HEK293 (cell line): ENCODE results near the gene KRTAP2-3.
"Not testable (repeated sequence)": the region's sequence is repeated elsewhere in the genome, so short reads cannot be mapped to it uniquely, and the experiment has no call there.

Source experiments
- CTCF ChIA-PET: fragments of 350-600 bp; formaldehyde crosslinking; extraction: SDS; loops from one replicate; lab custom pipeline; 2021; ENCODE audit warnings: antibody characterized with exemption; lab: Yijun Ruan, JAX
- POLR2A ChIA-PET: fragments of 300-600 bp; formaldehyde crosslinking; extraction: SDS; loops from one replicate; lab custom pipeline; 2020; ENCODE audit warnings: antibody characterized with exemption, inconsistent platforms; lab: Yijun Ruan, JAX
- H3K27ac ChIP-seq: fragments of 200-500 bp; sonication (Bioruptor generic); 2 replicates; pipeline ENCODE4 v1.5.1; 2014; ENCODE audit warnings: low read depth, low read length, control low read depth, inconsistent platforms; ENCODE audit errors: extremely low read depth
- H3K36me3 ChIP-seq, 2 experiments: fragments of 200-500 bp in 1 of 2; sonication (Bioruptor generic) in 1 of 2; 1 replicate in 1 of 2; 2 replicates in 1 of 2; pipeline ENCODE4 v1.5.1; 2014 to 2017; ENCODE audit warnings: inconsistent platforms in 2 of 2, low read length in 2 of 2; ENCODE audit not compliant: control insufficient read depth in 2 of 2, insufficient read depth in 1 of 2
- H3K4me1 ChIP-seq: fragments of 200-500 bp; sonication (Bioruptor generic); 2 replicates; pipeline ENCODE4 v1.5.1; 2014; ENCODE audit warnings: mild to moderate bottlenecking, low read length, inconsistent platforms; ENCODE audit not compliant: control insufficient read depth, insufficient read depth
- H3K4me3 ChIP-seq: 2 replicates; pipeline ENCODE4 v1.5.1; 2011; ENCODE audit warnings: low read depth, mild to moderate bottlenecking, control low read depth, low read length, moderate library complexity
- H3K9me3 ChIP-seq: fragments of 200-500 bp; sonication (Bioruptor generic); 2 replicates; pipeline ENCODE4 v1.5.1; 2014; ENCODE audit warnings: low read depth, low read length, inconsistent platforms; ENCODE audit not compliant: control insufficient read depth, insufficient read depth
- PRDM1 ChIP-seq: fragments of 450-650 bp; formaldehyde crosslinking; IDR thresholded peaks from 2 replicates; pipeline ENCODE4; 2016; ENCODE audit warnings: missing biosample characterization, missing genetic modification characterization
- ZBTB17 ChIP-seq: fragments of 450-650 bp; formaldehyde crosslinking; IDR thresholded peaks from 2 replicates; pipeline ENCODE4 v1.5.1; 2016; ENCODE audit warnings: missing biosample characterization, missing genetic modification characterization
- ZNF211 ChIP-seq: fragments of 450-650 bp; formaldehyde crosslinking; IDR thresholded peaks from 2 replicates; pipeline ENCODE4 v1.5.1; 2016; ENCODE audit warnings: low read depth, missing biosample characterization, missing genetic modification characterization
- ZNF292 ChIP-seq: fragments of 450-650 bp; formaldehyde crosslinking; IDR thresholded peaks from 2 replicates; pipeline ENCODE4 v1.5.1; 2016; ENCODE audit warnings: low read depth, missing biosample characterization, missing genetic modification characterization, borderline replicate concordance
- ZNF311 ChIP-seq: fragments of 450-650 bp; formaldehyde crosslinking; IDR thresholded peaks from 2 replicates; pipeline ENCODE4 v1.5.1; 2017; ENCODE audit warnings: missing biosample characterization, missing genetic modification characterization, borderline replicate concordance
- ZNF324 ChIP-seq: fragments of 450-650 bp; formaldehyde crosslinking; IDR thresholded peaks from 2 replicates; pipeline ENCODE4 v1.5.1; 2016; ENCODE audit warnings: missing biosample characterization, missing genetic modification characterization
- ZNF623 ChIP-seq: fragments of 450-650 bp; formaldehyde crosslinking; IDR thresholded peaks from 2 replicates; pipeline ENCODE4 v1.5.1; 2016; ENCODE audit warnings: missing biosample characterization, missing genetic modification characterization
- ZNF670 ChIP-seq: fragments of 450-650 bp; formaldehyde crosslinking; IDR thresholded peaks from 2 replicates; pipeline ENCODE4 v1.5.1; 2016; ENCODE audit warnings: missing biosample characterization, missing genetic modification characterization, low read depth
- ZNF747 ChIP-seq: fragments of 450-650 bp; formaldehyde crosslinking; IDR thresholded peaks from 2 replicates; pipeline ENCODE4 v1.5.1; 2016; ENCODE audit warnings: missing biosample characterization, missing genetic modification characterization
- TF ChIP-seq, protein P1 (sequence below): fragments of 450-650 bp; formaldehyde crosslinking; optimal IDR thresholded peaks from 2 replicates; pipeline ENCODE3; 2016; ENCODE audit warnings: missing biosample characterization, mild to moderate bottlenecking, missing genetic modification characterization
- TF ChIP-seq, protein P2 (sequence below): fragments of 450-650 bp; formaldehyde crosslinking; IDR thresholded peaks from 2 replicates; pipeline ENCODE4 v1.5.1; 2016; ENCODE audit warnings: missing biosample characterization, missing genetic modification characterization
- TF ChIP-seq, protein P3 (sequence below): fragments of 450-650 bp; formaldehyde crosslinking; IDR thresholded peaks from 2 replicates; pipeline ENCODE4 v1.5.1; 2017; ENCODE audit warnings: missing biosample characterization, missing genetic modification characterization

Gene KRTAP2-3

DNA sequence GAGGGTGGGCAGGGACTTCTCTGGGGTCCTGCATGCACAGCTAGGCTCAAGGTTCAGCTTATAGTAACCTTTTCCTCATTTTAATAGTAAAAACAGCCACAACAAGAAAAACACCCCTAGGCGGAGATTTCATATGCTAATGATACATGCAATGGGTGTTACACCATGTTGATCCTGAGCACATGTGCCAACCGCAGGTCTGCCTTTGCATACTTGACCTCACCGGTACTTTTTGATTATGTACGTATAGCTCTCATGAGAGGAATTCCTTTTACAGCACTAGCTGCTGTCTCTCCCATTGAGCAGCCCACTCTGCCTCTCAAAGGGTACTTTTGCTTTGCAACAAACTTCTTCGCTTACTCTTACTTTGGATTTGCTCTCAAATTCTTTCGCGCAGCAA is 36.1 kb upstream of the KRTAP2-3 start:
- no peaks in the 10 kb centered on the region for H3K9me3 ChIP-seq
- ChIA-PET CTCF (interaction anchor here (0.8 kb wide), 1 partner anchor 483 kb away, joined by 3 read pairs; no protein-coding TSS in a partner anchor), POLR2A (no interaction called here)
- H3K4me3 ChIP-seq, result no peak overlapping the region
- no peaks in the 10 kb centered on the region for H3K36me3 ChIP-seq
- no peaks in the 10 kb centered on the region for H3K4me1 ChIP-seq
- TF ChIP-seq ZNF292 (tag by site-specific recombination), result no peak
- TF ChIP-seq PRDM1 (tag by site-specific recombination), result no peak
- TF ChIP-seq, protein P1, sequence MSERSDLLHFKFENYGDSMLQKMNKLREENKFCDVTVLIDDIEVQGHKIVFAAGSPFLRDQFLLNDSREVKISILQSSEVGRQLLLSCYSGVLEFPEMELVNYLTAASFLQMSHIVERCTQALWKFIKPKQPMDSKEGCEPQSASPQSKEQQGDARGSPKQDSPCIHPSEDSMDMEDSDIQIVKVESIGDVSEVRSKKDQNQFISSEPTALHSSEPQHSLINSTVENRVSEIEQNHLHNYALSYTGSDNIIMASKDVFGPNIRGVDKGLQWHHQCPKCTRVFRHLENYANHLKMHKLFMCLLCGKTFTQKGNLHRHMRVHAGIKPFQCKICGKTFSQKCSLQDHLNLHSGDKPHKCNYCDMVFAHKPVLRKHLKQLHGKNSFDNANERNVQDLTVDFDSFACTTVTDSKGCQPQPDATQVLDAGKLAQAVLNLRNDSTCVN (tag by site-specific recombination), result no peak
- TF ChIP-seq, protein P2, sequence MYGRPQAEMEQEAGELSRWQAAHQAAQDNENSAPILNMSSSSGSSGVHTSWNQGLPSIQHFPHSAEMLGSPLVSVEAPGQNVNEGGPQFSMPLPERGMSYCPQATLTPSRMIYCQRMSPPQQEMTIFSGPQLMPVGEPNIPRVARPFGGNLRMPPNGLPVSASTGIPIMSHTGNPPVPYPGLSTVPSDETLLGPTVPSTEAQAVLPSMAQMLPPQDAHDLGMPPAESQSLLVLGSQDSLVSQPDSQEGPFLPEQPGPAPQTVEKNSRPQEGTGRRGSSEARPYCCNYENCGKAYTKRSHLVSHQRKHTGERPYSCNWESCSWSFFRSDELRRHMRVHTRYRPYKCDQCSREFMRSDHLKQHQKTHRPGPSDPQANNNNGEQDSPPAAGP (tag by site-specific recombination), result no peak
- no peak for TF ChIP-seq ZNF747 (tag by site-specific recombination)
- no peak for TF ChIP-seq ZNF211 (tag by site-specific recombination)
- TF ChIP-seq ZNF623 (tag by site-specific recombination), result no peak
- TF ChIP-seq, protein P3, sequence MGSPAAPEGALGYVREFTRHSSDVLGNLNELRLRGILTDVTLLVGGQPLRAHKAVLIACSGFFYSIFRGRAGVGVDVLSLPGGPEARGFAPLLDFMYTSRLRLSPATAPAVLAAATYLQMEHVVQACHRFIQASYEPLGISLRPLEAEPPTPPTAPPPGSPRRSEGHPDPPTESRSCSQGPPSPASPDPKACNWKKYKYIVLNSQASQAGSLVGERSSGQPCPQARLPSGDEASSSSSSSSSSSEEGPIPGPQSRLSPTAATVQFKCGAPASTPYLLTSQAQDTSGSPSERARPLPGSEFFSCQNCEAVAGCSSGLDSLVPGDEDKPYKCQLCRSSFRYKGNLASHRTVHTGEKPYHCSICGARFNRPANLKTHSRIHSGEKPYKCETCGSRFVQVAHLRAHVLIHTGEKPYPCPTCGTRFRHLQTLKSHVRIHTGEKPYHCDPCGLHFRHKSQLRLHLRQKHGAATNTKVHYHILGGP (tag by site-specific recombination), result no peak
- no peak for TF ChIP-seq ZBTB17 (tag by site-specific recombination)
- TF ChIP-seq ZNF324 (tag by site-specific recombination), result no peak
- TF ChIP-seq ZNF670, result no peak
- no peak for TF ChIP-seq ZNF311 (tag by site-specific recombination)
- H3K27ac ChIP-seq, result no peak overlapping the region

DNA sequence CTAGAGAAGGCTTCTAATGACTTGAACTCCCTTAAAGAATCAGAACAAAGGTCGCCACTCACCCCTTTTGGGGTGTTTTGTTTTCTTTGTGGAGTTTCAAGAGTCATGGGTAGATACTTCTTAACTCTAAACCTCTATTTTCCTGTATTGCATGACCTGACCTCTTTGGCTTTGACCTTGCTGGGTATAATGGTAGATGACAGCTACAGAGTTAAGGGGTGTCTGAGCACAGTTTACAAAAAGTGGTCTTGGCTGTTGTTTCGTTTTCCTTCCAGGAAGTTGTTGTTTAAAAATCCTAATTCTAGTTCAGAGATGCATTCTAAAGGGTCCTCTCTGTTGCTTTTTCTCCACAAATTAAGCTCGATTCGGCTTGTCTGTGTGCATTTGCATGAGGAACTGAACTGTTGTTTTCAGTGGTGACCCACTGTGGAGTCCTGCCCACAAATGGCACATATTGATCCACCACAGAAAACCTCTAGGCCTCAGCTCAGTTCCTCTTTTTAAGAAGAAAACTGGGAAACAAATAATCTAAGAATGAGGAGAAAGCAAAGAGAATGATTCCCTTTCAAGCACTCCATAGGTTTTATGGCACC is 28.9 kb upstream of the KRTAP2-3 start:
- POLR2A ChIA-PET, H3K9me3 ChIP-seq, H3K27ac ChIP-seq, CTCF ChIA-PET, H3K4me3 ChIP-seq, H3K4me1 ChIP-seq, H3K36me3 ChIP-seq: not testable (repeated sequence)

DNA sequence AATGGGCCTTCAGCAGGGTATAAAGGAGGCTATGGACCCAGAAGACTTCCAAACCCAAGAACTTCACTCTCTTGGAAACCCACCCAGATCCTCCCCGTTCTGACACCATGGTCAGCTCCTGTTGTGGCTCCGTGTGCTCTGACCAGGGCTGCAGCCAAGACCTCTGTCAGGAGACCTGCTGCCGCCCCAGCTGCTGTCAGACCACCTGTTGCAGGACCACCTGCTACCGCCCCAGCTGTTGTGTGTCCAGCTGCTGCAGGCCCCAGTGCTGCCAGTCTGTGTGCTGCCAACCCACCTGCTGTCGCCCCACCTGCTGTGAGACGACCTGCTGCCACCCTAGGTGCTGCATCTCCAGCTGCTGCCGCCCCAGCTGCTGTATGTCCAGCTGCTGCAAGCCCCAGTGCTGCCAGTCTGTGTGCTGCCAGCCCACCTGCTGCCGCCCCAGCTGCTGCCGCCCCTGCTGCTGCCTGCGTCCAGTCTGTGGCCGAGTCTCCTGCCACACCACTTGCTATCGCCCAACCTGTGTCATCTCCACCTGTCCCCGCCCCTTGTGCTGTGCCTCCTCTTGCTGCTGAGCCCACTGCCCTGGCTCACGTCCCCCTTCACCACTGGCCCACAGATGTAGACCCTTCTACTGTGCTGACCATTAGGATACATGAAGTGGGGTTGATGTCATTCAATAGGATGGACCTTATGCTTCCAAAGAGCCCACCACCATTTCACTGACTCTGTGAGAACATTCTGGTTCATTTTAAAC is 24.4 kb upstream of the KRTAP2-3 start, which contains the start of gene KRTAP4-7:
Gene KRTAP4-7, plus strand, starts transcription at position 51 of the 757 bp plus-strand sequence. Its CDS starts 57 bp downstream, at position 108.
- H3K27ac ChIP-seq, H3K4me3 ChIP-seq, H3K4me1 ChIP-seq, CTCF ChIA-PET, H3K9me3 ChIP-seq, POLR2A ChIA-PET, H3K36me3 ChIP-seq: not testable (repeated sequence)

DNA sequence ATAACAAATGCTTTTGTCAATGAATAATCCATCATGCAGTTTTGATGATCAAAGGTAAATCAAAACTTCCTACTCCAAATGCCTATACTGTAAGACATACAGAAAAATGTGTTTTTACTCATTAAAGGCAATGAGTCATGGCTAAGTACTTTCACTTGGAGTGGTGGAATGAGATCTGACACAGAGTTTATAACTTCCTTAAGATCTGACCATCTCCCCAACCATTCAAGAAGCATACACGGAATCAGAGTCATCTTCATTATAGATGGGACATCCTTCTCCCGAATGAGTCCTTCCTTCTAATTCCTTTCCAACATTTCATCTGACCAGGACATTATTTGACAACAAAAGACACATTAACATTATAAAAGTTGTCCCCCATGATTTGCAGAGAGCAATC is 23.5 kb upstream of the KRTAP2-3 start:
- H3K9me3 ChIP-seq, H3K36me3 ChIP-seq, POLR2A ChIA-PET, H3K27ac ChIP-seq, H3K4me1 ChIP-seq, H3K4me3 ChIP-seq, CTCF ChIA-PET: not testable (repeated sequence)
